Measurements from ENCODE around the gene RNASE9.

Gene RNASE9

DNA sequence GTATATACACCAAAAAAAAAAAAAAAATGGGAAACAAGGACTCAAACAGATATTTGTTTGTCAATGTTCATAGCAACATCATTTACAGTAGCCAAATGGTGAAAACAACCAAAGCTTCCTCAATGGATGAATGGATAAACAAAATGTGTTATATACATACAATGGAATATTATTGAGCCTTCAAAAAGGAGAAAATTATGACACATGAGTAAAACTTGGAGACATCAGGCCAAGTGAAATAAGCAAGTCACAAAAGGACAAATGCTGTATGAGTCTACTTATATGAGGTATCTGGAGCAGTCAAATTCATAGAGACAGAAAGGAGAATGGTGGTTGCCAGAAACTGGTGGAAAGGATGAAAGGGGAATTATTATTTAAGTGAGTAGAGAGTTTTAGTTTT lies 7.8 kb downstream of the RNASE9 start:
- no peak overlapping the region for H3K27ac ChIP-seq (ENCODE audit: low read depth, low read length)
- no peaks in the 10 kb centered on the region for H3K79me2 ChIP-seq (ENCODE audit: control insufficient read depth, insufficient read depth, low read length, poor library complexity)
- no peak overlapping the region for H2BK120ac ChIP-seq (ENCODE audit: insufficient read depth, low read length, poor library complexity)
- no peaks in the 10 kb centered on the region for H3K36me3 ChIP-seq (ENCODE audit: control insufficient read depth in 1 of 2, insufficient read depth in 2 of 2, low read length in 2 of 2)
- H3K4ac ChIP-seq (ENCODE audit: low read depth, low read length), result no peak overlapping the region
- H3K18ac ChIP-seq (ENCODE audit: low read length), result no peak overlapping the region
- no peak overlapping the region for H2AFZ ChIP-seq (ENCODE audit: insufficient read depth, low read length, poor library complexity)
- H3K27me3 ChIP-seq (ENCODE audit: insufficient read depth, low read length), result no peaks in the 10 kb centered on the region
- no peak overlapping the region for H3K14ac ChIP-seq (ENCODE audit: low read length)
- no peak overlapping the region for H2BK5ac ChIP-seq (ENCODE audit: low read depth, low read length, poor library complexity)
- H4K91ac ChIP-seq (ENCODE audit: low read depth, low read length), result no peak overlapping the region
- no peak overlapping the region for H2BK12ac ChIP-seq (ENCODE audit: low read length)
- no peak overlapping the region for H4K8ac ChIP-seq (ENCODE audit: low read depth, low read length)
- H3K23ac ChIP-seq (ENCODE audit: low read length), result no peak overlapping the region
- H3K4me1 ChIP-seq (ENCODE audit: control insufficient read depth in 1 of 2, insufficient read depth in 2 of 2, low read length in 2 of 2), result no peaks in the 10 kb centered on the region
- DNase-seq, result no peak
- no peak overlapping the region for H3K4me3 ChIP-seq (ENCODE audit: low read depth, low read length)
- no peak overlapping the region for H2AK5ac ChIP-seq (ENCODE audit: low read length)
- no peak overlapping the region for H3K9ac ChIP-seq (ENCODE audit: low read length)
- H3K9me3 ChIP-seq (ENCODE audit: insufficient read depth, low read depth, low read length), result no peaks in the 10 kb centered on the region
- H4K12ac ChIP-seq (ENCODE audit: low read depth, low read length), result no peak overlapping the region
- H3K4me2 ChIP-seq (ENCODE audit: low read length), result no peak overlapping the region
- H3K79me1 ChIP-seq (ENCODE audit: low read length), result no peaks in the 10 kb centered on the region

DNA sequence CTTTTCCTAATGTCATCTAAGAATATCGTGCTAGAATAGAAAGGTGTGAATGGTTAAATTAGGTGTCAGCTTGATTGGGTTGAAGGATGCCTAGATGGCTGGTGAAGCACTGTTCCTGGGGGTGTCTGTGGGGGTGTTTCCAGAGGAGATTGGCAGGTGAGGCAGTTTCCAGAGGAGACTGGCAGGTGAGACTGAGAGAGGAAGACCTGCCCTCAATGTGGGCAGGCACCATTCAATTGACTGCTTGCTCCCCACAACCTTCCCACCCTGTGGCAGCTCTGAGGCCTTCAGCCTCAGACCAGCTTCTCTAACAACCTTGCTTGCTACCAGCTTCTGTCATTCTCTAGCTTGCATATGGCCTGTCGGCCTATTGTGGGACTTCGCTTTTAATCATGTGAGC lies 9.2 kb downstream of the RNASE9 start:
- Histone ChIP-seq H3K79me1 (ENCODE audit: low read length) (no peaks in the 10 kb centered on the region), H3K14ac (ENCODE audit: low read length) (no peak overlapping the region), H4K91ac (ENCODE audit: low read depth, low read length) (no peak overlapping the region), H2BK5ac (ENCODE audit: low read depth, low read length, poor library complexity) (no peak overlapping the region), H3K4ac (ENCODE audit: low read depth, low read length) (no peak overlapping the region), H2AFZ (ENCODE audit: insufficient read depth, low read length, poor library complexity) (no peak overlapping the region), H4K8ac (ENCODE audit: low read depth, low read length) (no peak overlapping the region), H3K27ac (ENCODE audit: low read depth, low read length) (no peak overlapping the region), H3K23ac (ENCODE audit: low read length) (no peak overlapping the region), H3K36me3 (ENCODE audit: control insufficient read depth in 1 of 2, insufficient read depth in 2 of 2, low read length in 2 of 2) (no peaks in the 10 kb centered on the region), H3K18ac (ENCODE audit: low read length) (no peak overlapping the region), H3K79me2 (ENCODE audit: control insufficient read depth, insufficient read depth, low read length, poor library complexity) (no peaks in the 10 kb centered on the region), H3K9me3 (ENCODE audit: insufficient read depth, low read depth, low read length) (no peaks in the 10 kb centered on the region), H2AK5ac (ENCODE audit: low read length) (no peak overlapping the region), H3K4me3 (ENCODE audit: low read depth, low read length) (no peak overlapping the region), H3K9ac (ENCODE audit: low read length) (no peak overlapping the region), H3K4me2 (ENCODE audit: low read length) (no peak overlapping the region), H3K4me1 (ENCODE audit: control insufficient read depth in 1 of 2, insufficient read depth in 2 of 2, low read length in 2 of 2) (peaks cover 0 to 4% of the 10 kb centered on the region in 2 experiments), H2BK120ac (ENCODE audit: insufficient read depth, low read length, poor library complexity) (no peak overlapping the region), H2BK12ac (ENCODE audit: low read length) (no peak overlapping the region), H3K27me3 (ENCODE audit: insufficient read depth, low read length) (no peaks in the 10 kb centered on the region), H4K12ac (ENCODE audit: low read depth, low read length) (no peak overlapping the region)
- no peak for DNase-seq
- no CpG with 5 or more reads among the region's 3 CpGs for WGBS (ENCODE audit: extremely low coverage, insufficient coverage, insufficient read length)

DNA sequence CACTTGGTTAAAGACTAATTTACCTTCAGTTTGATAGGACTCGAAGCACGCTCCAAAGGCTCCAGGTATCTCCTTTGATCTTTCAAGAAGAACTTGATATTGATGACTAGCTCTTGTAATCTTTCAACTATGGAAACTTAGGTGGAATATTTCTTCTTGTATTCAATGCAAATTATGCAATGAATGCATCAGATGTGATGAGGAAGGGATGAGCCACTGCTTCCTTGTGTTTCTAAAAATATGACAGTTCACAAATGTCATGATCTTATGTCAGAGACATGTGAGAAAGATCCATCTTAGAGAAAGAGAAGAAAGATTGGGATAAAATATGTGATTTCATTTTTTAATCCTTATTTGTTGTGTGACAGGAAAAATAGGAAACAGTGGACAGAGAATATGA lies 9.9 kb downstream of the RNASE9 start:
- no peaks in the 10 kb centered on the region for H3K9me3 ChIP-seq (ENCODE audit: insufficient read depth, low read depth, low read length)
- H3K79me1 ChIP-seq (ENCODE audit: low read length), result no peaks in the 10 kb centered on the region

DNA sequence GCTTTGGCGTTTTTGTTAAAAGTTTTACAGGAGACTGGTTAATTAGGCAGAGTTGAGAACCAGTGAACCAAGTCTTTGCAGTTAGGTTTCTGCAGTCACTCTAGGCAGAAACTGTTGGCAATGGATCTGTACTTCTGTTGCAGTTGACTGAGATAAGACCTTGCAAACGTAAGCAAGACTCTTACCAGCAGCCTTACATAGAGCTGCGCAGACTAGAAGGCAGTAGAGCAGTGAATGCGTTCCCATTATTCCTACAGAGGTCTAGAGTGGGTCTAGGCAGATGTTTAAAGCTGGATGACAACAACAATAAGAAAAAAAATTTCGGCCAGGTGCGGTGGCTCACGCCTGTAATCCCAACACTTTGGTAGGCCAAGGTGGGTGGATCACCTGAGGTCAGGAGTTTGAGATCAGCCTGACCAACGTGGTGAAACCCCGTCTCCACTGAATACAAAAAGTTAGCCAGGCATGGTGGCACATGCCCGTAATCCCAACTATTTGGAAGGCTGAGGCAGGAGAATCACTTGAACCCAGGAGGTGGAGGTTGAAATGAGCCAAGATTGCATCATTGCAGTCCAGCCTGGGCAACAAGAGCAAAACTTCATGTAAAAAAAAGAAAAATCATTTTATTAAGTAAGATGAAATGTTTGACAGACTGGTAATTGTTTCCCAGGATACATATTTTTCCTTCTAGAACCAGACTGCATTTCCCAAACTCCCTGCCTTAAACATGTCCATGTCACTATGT lies 12.3 kb downstream of the RNASE9 start:
- no peak overlapping the region for H3K4ac ChIP-seq (ENCODE audit: low read depth, low read length)
- no peak overlapping the region for H2AFZ ChIP-seq (ENCODE audit: insufficient read depth, low read length, poor library complexity)
- WGBS (ENCODE audit: extremely low coverage, insufficient coverage, insufficient read length), result no CpG with 5 or more reads among the region's 10 CpGs

More for the DNA sequence above, 9.9 kb downstream of the RNASE9 start:
- Histone ChIP-seq H4K8ac (ENCODE audit: low read depth, low read length) (no peak overlapping the region), H2BK5ac (ENCODE audit: low read depth, low read length, poor library complexity) (no peak overlapping the region), H2BK12ac (ENCODE audit: low read length) (no peak overlapping the region), H3K14ac (ENCODE audit: low read length) (no peak overlapping the region), H3K27me3 (ENCODE audit: insufficient read depth, low read length) (no peaks in the 10 kb centered on the region), H3K18ac (ENCODE audit: low read length) (no peak overlapping the region), H3K4ac (ENCODE audit: low read depth, low read length) (no peak overlapping the region), H3K36me3 (ENCODE audit: control insufficient read depth in 1 of 2, insufficient read depth in 2 of 2, low read length in 2 of 2) (no peaks in the 10 kb centered on the region), H3K9ac (ENCODE audit: low read length) (no peak overlapping the region), H3K4me2 (ENCODE audit: low read length) (no peak overlapping the region), H2AFZ (ENCODE audit: insufficient read depth, low read length, poor library complexity) (no peak overlapping the region), H4K91ac (ENCODE audit: low read depth, low read length) (no peak overlapping the region), H2AK5ac (ENCODE audit: low read length) (no peak overlapping the region), H3K27ac (ENCODE audit: low read depth, low read length) (no peak overlapping the region), H3K4me3 (ENCODE audit: low read depth, low read length) (no peak overlapping the region), H3K4me1 (ENCODE audit: control insufficient read depth in 1 of 2, insufficient read depth in 2 of 2, low read length in 2 of 2) (peaks cover 0 to 4% of the 10 kb centered on the region in 2 experiments), H3K79me2 (ENCODE audit: control insufficient read depth, insufficient read depth, low read length, poor library complexity) (no peaks in the 10 kb centered on the region), H4K12ac (ENCODE audit: low read depth, low read length) (no peak overlapping the region), H2BK120ac (ENCODE audit: insufficient read depth, low read length, poor library complexity) (no peak overlapping the region), H3K23ac (ENCODE audit: low read length) (no peak overlapping the region)
- peak in 1 of 2 donors; percentile 49 for DNase-seq
- WGBS (ENCODE audit: extremely low coverage, insufficient coverage, insufficient read length), result no CpG with 5 or more reads among the region's 2 CpGs

More for the DNA sequence above, 12.3 kb downstream of the RNASE9 start:
- Histone ChIP-seq H3K9ac (ENCODE audit: low read length) (no peak overlapping the region), H3K27ac (ENCODE audit: low read depth, low read length) (no peak overlapping the region), H2BK120ac (ENCODE audit: insufficient read depth, low read length, poor library complexity) (no peak overlapping the region), H3K18ac (ENCODE audit: low read length) (no peak overlapping the region), H2AK5ac (ENCODE audit: low read length) (no peak overlapping the region), H4K8ac (ENCODE audit: low read depth, low read length) (no peak overlapping the region), H4K12ac (ENCODE audit: low read depth, low read length) (no peak overlapping the region), H3K9me3 (ENCODE audit: insufficient read depth, low read depth, low read length) (no peaks in the 10 kb centered on the region), H3K27me3 (ENCODE audit: insufficient read depth, low read length) (no peaks in the 10 kb centered on the region), H3K79me2 (ENCODE audit: control insufficient read depth, insufficient read depth, low read length, poor library complexity) (no peaks in the 10 kb centered on the region), H3K14ac (ENCODE audit: low read length) (no peak overlapping the region), H3K4me1 (ENCODE audit: control insufficient read depth in 1 of 2, insufficient read depth in 2 of 2, low read length in 2 of 2) (peaks cover 0 to 4% of the 10 kb centered on the region in 2 experiments), H3K4me3 (ENCODE audit: low read depth, low read length) (no peak overlapping the region), H4K91ac (ENCODE audit: low read depth, low read length) (no peak overlapping the region), H3K23ac (ENCODE audit: low read length) (no peak overlapping the region), H3K36me3 (ENCODE audit: control insufficient read depth in 1 of 2, insufficient read depth in 2 of 2, low read length in 2 of 2) (no peaks in the 10 kb centered on the region), H3K4me2 (ENCODE audit: low read length) (no peak overlapping the region), H3K79me1 (ENCODE audit: low read length) (no peaks in the 10 kb centered on the region), H2BK12ac (ENCODE audit: low read length) (no peak overlapping the region), H2BK5ac (ENCODE audit: low read depth, low read length, poor library complexity) (no peak overlapping the region)
- DNase-seq, result no peak
